Body of pancreas (tissue), 4 donors: Measurements from ENCODE around the gene DGKD.

Experiments
- CTCF ChIP-seq, 7 experiments: fragments of 450-650 bp in 4 of 7; fragments of 200-600 bp in 3 of 7; sonication (generic) in 3 of 7; IDR thresholded peaks; one replicate each; pipeline ENCODE4 v1.5.1; 2016 to 2019; ENCODE audit warnings: antibody characterized with exemption in 7 of 7
- POLR2A ChIP-seq, 3 donors: fragments of 450-650 bp; IDR thresholded peaks; one replicate each; pipeline ENCODE4 v1.6.1; 2016; ENCODE audit warnings: antibody characterized with exemption in 3 of 3, mild to moderate bottlenecking in 2 of 3

- TF ChIP-seq CTCF (IDR thresholded peaks at IDR 0.05) (no peak), POLR2A (IDR thresholded peaks at IDR 0.05) (no peak)
Observed at GRCh38 chr2:233492751-233493150, 138.5 kb downstream of the DGKD start.
